ENCODE data around the gene LARP1B. TPM values are rescaled to one million over a fixed set of nuclear protein-coding genes. Genes with fewer than 3 reads are reported as not detected.

LARP1B gene
- 30.3 and 39.4 TPM in 2 replicates for total RNA-seq

DNA sequence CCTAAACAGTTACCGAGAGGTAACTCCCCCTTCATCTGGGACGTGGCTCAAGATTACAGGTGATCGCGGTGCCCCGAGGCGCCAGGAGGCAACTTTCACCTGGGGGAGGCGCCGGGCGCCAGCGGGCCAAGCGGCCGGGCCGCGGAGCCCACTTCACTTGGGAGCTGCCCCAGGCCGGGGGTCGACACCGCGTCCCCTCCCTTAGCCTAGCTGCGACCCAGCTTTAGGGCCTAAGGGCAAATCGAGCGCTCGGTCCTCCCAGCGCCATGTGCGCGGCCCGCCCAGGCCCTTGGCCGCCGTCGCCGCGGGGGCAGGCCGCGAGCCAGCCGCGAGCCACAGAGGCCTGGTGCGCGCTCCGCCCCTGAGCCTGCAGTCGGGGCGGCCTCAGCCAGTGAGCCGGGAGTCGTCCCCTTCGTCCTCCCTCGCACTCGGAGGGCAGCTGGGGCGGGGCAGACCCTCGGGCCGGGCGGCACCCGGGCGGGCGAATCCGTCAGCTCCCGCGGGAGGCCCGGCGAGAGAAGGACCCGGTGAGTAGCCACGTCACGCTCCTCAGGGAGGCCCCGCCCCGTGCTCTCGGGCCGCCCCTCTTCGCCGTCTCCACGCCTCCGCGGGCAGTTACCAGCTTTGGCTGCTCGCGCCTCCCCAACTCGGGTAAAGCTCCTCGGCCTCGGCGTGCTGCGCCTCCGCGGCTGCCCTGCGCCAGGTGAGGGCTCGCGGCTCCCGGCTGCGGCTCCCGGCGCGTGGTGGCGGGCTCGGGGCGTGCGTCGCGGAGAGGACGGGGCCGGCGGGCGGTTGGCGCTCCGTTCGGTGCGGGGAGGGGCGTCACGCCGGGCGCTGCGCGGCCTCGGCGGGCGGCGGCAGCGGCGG lies at the start of gene LARP1B:
Gene LARP1B, plus strand, starts transcription at position 614 of the 867 bp plus-strand sequence. CDS start 13,640 bp downstream, outside the sequence.

Other genes with a start within 250 kb of the LARP1B start
- gene PLK4, start 180.4 kb upstream of the LARP1B start, total RNA-seq = 9.7 and 38.1 TPM in 2 replicates
- 19.1 and 21.5 TPM in 2 replicates for gene MFSD8, start 96.1 kb upstream of the LARP1B start, total RNA-seq
- 6.2 and 6.4 TPM in 2 replicates for gene ABHD18, start 95.9 kb upstream of the LARP1B start, total RNA-seq
- 15.1 and 27.4 TPM in 2 replicates for gene PGRMC2, start 226.5 kb downstream of the LARP1B start, total RNA-seq